BE2C (cell line): ENCODE measurements around the gene PSMC3.

Experiments
- DNase-seq: peaks from one replicate; pipeline ENCODE4 v3.0.0-alpha.2; 2020
- H3K27me3 ChIP-seq: fragments of 250-450 bp; sonication (Bioruptor Pico); 2 replicates; pipeline ENCODE4 v1.5.1; 2020; ENCODE audit warnings: mild to moderate bottlenecking
- H3K36me3 ChIP-seq: fragments of 250-450 bp; sonication (Bioruptor Pico); 2 replicates; pipeline ENCODE4 v1.5.1; 2020; ENCODE audit warnings: mild to moderate bottlenecking
- H3K4me1 ChIP-seq: fragments of 250-450 bp; sonication (Bioruptor Pico); 2 replicates; pipeline ENCODE4 v1.5.1; 2020
- H3K4me3 ChIP-seq: 2 replicates; pipeline ENCODE4 v1.5.1; 2011; ENCODE audit warnings: low read depth, low read length
- H3K9me3 ChIP-seq: fragments of 250-450 bp; sonication (Bioruptor Pico); 2 replicates; pipeline ENCODE4 v1.5.1; 2020
- TF ChIP-seq, protein P1 (sequence below): IDR thresholded peaks from 2 replicates; pipeline ENCODE4 v1.5.1; 2012; ENCODE audit warnings: mild to moderate bottlenecking, low read depth, low read length

The PSMC3 gene

DNA sequence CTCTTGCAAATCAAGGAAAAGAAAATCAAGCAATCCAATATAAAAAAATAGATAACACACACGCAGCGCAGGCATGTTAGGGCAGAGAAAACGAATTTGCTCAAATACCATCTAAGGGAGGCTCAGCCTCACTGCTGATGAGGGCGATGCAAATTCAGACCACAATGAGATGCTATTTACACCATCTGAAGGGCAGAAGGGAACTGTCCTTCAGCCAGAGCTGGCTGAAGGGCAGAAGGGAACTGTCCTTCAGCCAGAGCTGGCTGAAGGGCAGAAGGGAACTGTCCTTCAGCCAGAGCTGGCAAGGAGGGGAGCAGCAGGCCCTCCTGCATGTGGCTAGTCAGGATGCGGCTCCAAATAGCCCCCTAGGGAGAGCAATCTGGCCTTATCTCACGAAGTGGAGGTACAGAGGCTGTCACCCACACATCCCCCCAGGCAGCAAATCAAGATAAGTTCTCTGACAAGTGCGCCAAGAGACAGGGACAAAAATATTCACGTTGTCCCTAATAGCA lies 25.4 kb downstream of the PSMC3 start:
- H3K27me3 ChIP-seq = no peaks in the 10 kb centered on the region
- TF ChIP-seq, protein P1, sequence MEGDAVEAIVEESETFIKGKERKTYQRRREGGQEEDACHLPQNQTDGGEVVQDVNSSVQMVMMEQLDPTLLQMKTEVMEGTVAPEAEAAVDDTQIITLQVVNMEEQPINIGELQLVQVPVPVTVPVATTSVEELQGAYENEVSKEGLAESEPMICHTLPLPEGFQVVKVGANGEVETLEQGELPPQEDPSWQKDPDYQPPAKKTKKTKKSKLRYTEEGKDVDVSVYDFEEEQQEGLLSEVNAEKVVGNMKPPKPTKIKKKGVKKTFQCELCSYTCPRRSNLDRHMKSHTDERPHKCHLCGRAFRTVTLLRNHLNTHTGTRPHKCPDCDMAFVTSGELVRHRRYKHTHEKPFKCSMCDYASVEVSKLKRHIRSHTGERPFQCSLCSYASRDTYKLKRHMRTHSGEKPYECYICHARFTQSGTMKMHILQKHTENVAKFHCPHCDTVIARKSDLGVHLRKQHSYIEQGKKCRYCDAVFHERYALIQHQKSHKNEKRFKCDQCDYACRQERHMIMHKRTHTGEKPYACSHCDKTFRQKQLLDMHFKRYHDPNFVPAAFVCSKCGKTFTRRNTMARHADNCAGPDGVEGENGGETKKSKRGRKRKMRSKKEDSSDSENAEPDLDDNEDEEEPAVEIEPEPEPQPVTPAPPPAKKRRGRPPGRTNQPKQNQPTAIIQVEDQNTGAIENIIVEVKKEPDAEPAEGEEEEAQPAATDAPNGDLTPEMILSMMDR = no peak
- H3K4me1 ChIP-seq = peaks cover 5% of the 10 kb centered on the region; the same call in 1 of the 2 replicates
- DNase-seq = peak; percentile 62
- H3K9me3 ChIP-seq = no peaks in the 10 kb centered on the region
- no peaks in the 10 kb centered on the region for H3K36me3 ChIP-seq
- peak overlapping the region; percentile 44 for H3K4me3 ChIP-seq

DNA sequence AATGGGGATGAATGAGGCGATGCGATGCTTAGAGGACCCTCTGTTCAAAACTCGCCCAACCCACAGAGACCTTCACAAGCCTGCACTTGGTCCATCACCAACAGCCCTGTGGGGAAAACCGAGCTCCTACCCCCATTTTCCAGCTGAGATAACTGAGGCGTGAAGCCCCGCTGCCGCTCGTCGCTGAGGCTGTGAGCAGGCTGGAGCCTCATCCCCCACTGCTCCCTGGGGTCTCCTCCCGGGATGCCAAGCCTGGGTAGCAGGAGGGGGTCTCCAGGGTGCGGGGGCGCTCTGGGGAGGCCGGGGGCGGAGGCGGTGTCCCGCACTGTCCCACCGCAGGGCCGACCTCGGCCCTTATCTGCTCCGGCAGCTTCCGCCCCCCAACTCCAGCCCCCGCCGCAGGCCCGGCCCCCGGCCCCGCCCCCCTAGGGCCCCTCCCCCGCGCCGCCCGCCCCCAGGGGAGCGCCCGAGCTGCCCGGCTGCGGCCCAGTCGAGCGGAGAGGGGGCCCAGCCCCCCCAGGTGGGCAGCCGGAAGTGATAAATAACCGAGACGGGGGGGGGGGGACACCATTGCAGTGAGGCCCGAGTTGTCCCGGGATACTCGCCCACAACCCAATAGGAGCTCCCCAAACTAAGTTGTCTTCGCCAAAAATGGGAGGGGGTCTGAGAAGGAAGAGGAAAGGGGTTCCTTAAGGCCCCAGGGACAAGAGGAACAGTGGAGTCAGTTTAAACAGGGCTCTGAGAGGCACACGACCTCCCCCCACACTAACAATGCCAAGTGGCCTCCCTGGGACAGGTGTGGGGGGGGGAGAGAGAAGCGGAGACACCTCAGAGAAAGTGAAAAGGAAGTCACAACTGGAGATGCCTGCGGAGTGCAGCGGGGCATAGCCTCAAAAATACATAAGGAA lies 26.1 kb downstream of the PSMC3 start:
- peak overlapping the region; percentile 44 for H3K4me3 ChIP-seq
- H3K4me1 ChIP-seq = peaks cover 5% of the 10 kb centered on the region; the same call in 1 of the 2 replicates
- H3K36me3 ChIP-seq = no peaks in the 10 kb centered on the region
- no peaks in the 10 kb centered on the region for H3K27me3 ChIP-seq
- TF ChIP-seq, protein P1 = no peak
- no peak for DNase-seq
- H3K9me3 ChIP-seq = no peaks in the 10 kb centered on the region

DNA sequence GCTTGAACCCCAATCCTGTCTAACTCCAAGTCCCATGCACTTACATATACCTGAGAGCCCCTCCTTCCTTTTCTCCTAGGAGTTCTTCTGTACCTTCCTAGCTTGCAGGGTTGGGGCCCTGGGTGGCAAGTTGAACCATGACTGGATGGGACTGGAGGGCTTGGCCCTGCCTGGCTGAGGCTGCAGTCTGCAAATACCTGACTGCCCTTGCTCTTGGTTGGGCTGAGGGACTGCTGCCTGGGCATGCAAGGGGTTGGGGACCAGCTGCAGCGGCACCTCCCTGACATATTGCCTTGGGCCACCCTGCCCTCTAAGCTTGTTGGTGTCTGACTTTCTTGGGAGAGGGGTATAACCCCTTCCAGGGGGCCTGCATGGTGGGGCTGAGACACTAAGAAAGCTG lies 27.7 kb downstream of the PSMC3 start:
- H3K4me1 ChIP-seq = peaks cover 5% of the 10 kb centered on the region; the same call in 1 of the 2 replicates

DNA sequence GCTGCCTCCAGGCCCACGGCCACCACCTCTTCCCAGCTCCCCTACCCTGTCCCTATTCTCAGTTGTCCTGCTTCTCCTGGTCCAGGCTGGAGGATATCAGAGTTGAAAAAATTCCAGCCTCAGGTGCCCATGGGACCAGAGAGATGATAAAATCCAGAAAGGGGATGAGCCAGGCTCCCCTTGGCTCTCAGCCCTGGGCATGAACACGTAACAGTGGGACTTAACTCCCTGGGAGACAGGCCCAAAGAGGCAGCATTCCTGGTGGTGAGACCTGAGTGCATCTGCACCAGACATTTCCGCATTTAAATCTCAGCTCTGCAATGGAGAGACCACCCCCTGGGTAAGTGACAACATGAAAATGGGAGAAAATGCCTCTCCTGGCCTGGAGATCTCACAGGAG lies 28.2 kb downstream of the PSMC3 start:
- no peak overlapping the region for H3K4me3 ChIP-seq
- peak; percentile 25 for DNase-seq
- TF ChIP-seq, protein P1 = no peak
- H3K4me1 ChIP-seq = peaks cover 5% of the 10 kb centered on the region; the same call in 1 of the 2 replicates
- H3K27me3 ChIP-seq = no peaks in the 10 kb centered on the region
- no peaks in the 10 kb centered on the region for H3K9me3 ChIP-seq
- no peaks in the 10 kb centered on the region for H3K36me3 ChIP-seq

More for the DNA sequence above, 27.7 kb downstream of the PSMC3 start:
- no peaks in the 10 kb centered on the region for H3K36me3 ChIP-seq
- H3K27me3 ChIP-seq = no peaks in the 10 kb centered on the region
- H3K9me3 ChIP-seq = no peaks in the 10 kb centered on the region
- TF ChIP-seq, protein P1 = no peak
- DNase-seq = no peak
- H3K4me3 ChIP-seq = no peak overlapping the region

DNA sequence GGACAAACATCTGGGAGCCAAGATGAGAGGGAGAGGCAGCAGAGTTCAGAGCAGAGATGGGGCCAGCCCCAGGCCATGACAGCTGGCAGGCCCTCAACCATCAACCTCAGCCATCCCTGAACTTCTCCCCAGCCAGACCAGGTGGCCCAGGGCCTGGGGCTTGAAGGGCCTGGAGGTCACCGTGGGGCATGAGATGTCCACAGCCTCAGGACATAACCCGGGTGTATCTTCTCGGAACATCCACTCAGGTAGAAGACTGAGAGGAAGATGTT lies 30.3 kb downstream of the PSMC3 start:
- Histone ChIP-seq H3K4me3 (no peak overlapping the region), H3K36me3 (no peaks in the 10 kb centered on the region), H3K27me3 (no peaks in the 10 kb centered on the region), H3K9me3 (no peaks in the 10 kb centered on the region), H3K4me1 (peaks cover 4% of the 10 kb centered on the region; the same call in 1 of the 2 replicates)
- DNase-seq = no peak
- TF ChIP-seq, protein P1 = no peak
